NCI-H2227 (cell line): ENCODE measurements around the gene HMMR.
"Not testable (repeated sequence)": the region's sequence is repeated elsewhere in the genome, so short reads cannot be mapped to it uniquely, and the experiment has no call there.

Source experiments
- DNase-seq: peaks from one replicate; lab custom pipeline; 2025; ENCODE audit not compliant: unreplicated experiment; lab: John Stamatoyannopoulos, UW

HMMR gene, protein sequence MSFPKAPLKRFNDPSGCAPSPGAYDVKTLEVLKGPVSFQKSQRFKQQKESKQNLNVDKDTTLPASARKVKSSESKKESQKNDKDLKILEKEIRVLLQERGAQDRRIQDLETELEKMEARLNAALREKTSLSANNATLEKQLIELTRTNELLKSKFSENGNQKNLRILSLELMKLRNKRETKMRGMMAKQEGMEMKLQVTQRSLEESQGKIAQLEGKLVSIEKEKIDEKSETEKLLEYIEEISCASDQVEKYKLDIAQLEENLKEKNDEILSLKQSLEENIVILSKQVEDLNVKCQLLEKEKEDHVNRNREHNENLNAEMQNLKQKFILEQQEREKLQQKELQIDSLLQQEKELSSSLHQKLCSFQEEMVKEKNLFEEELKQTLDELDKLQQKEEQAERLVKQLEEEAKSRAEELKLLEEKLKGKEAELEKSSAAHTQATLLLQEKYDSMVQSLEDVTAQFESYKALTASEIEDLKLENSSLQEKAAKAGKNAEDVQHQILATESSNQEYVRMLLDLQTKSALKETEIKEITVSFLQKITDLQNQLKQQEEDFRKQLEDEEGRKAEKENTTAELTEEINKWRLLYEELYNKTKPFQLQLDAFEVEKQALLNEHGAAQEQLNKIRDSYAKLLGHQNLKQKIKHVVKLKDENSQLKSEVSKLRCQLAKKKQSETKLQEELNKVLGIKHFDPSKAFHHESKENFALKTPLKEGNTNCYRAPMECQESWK

DNA sequence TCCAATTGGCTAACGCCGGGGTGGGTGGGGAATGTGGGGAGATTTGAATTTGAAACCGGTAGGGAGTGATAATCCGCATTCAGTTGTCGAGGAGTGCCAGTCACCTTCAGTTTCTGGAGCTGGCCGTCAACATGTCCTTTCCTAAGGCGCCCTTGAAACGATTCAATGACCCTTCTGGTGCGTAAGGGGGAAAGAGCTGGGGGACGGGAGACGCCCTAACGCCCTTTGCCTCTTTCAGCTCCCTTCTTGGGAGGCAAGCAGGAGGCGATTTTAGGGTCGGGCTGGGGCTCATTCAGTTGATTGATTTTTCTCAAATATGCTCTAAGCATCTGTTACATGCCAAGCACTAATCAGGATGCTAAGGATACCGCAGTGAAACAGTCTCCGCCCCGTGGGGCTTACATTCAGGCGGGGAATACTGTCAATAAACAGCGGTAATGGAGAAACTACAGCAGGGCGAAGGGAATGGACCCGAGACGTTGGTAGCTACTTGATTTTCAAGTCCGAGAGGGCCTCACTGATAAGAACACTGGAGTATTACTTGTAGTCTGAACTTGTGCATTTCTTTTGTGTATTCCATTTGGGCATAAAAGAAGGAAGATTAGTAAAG is at the start of gene HMMR:
Gene HMMR, plus strand, starts transcription at position 71 of the 610 bp plus-strand sequence. Its CDS starts 61 bp downstream, at position 132.
- peak; percentile 60 for DNase-seq

DNA sequence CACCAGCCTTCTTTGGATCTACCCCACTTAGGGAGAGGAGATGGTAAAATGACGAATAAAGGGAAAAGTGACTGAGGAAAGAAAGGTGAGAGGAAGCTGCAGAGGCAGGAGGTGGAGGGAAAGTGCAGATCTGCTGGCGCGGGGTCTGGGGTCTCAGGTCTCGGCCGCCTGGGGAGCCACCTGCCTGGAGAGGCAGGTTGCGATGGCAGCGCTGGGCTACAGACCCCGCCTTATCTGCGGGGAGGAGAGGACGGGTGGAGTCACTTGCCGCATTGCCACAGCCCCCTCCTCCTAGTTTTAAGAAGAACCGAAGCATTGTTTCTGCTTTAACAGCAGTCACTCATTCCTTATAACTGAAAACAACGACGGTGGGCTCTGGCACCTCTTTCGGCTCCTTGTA is 44.8 kb upstream of the HMMR start:
- DNase-seq, result peak; percentile 18

DNA sequence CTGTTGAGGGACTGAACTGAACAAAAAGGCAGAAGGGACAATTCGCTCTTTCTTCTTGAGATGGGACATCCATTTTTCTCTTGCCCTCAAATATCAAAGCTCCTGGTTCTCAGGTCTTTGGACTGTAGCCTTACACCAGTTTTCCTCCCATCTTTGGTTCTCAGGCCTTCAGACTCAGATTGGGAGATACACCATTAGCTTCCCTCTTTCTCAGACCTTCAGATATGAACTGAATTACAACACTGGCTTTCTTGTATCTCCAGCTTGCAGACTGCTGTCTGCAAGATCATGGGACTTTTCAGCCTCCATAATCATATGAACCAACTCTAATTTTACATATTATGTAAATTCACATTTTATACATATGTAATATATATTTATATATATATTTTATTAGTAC is 35.6 kb upstream of the HMMR start:
- DNase-seq, result no peak

DNA sequence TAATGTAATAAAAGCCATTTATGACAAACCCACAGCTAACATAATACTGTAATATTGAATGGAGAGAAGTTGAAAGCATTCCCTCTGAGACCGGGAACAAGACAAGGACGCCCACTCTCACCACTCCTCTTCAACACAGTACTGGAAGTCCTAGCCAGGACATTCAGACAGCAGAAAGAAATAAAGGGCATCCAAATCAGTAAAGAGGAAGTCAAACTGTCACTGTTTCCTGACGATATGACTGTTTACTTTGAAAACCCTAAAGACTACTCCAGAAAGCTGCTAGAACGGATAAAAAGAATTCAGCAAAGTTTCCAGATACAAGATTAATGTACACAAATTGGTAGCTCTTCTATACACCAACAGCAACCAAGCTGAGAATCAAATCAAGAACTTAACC is 34.3 kb upstream of the HMMR start:
- not testable (repeated sequence) for DNase-seq

DNA sequence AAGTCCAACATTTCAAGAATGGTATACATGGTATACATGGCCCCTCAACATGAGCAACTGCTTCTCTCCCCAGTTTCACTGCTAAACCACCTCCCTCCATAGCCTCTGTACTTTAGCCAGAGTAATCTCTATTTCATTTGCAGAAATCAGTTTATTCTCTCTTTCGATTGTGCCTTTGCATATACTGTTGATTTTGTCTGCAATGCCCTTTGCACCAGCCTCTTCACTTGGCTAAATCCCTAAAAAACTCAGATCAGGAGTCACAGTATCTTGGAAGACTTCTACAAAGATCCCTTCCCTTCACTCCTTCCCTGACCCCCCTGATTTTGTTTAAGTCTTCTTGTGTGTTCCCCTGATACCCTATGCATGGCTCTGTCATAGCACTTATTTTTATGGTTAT is 27.9 kb upstream of the HMMR start:
- DNase-seq, result no peak

DNA sequence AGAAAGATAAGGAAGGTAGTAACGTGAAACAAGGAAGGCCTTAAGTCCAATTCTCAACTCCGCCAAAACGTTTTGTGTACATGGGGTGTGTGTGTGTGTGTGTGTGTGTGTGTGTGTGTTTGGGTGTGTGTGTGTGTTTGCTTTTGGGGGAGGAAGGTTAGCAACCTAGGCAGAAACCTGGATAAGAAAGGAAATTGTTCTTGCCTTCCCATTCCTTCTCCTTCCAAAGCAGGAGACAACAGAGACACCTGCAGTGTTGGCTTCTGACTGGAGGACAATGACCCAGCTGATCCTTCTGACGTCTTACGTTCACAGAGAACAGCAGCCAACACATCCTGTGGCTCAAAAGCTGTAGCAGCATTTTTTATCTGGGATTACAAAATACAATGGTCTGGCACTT is 27.2 kb upstream of the HMMR start:
- no peak for DNase-seq

DNA sequence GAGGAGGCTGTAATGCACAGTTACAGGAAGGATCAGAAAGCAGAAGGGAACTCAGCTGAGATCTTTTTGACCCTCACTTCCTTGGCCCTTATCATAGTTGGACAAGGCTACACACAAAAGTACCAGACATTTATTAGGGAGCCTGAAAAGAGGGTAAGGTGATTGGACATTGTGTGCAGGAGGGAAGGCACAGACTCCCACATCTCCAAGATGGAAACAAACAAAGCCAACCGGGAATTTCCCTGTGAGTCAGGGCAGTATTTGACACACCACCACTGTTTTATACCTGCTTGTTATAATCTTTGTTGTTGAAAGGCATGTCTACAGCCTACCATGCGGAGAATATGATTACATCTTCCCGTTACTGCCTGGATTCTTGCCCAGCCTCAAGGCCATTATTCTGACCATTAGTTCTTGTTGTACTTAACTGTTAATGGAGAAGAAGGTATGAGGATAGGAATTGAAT is 26.0 kb upstream of the HMMR start:
- no peak for DNase-seq

DNA sequence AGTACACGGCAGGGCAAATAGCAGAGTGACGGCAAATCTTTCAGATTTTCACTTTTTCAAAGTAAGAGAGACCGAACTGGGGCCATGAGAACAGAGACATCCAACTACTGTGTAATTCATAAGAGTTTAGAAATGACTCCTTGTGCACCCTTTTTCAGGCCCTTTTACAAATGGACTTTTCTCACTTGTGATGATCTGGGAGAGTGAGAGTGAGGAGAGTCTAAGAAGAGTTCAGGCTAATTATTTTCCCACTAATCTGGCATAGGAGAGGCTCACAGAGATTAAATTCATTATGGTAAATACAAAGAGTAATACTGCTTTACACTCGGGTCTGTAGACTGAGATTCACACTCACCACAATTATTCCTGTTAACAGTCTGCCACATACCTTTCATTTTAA is 23.9 kb upstream of the HMMR start:
- no peak for DNase-seq

DNA sequence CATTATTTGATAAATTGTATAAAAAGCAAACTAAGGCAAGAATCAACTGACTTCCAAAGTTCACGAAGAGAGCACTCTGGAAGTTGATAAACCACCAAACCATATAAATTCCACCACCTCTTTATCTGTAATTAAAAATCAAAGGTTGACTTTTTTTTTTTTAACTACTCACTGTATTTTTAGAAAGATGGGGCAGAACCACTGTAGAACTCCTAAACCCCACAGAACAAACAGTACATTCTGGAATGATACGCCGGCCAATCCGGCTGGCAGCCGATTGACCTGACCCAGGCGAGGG is 23.5 kb upstream of the HMMR start:
- DNase-seq, result no peak

DNA sequence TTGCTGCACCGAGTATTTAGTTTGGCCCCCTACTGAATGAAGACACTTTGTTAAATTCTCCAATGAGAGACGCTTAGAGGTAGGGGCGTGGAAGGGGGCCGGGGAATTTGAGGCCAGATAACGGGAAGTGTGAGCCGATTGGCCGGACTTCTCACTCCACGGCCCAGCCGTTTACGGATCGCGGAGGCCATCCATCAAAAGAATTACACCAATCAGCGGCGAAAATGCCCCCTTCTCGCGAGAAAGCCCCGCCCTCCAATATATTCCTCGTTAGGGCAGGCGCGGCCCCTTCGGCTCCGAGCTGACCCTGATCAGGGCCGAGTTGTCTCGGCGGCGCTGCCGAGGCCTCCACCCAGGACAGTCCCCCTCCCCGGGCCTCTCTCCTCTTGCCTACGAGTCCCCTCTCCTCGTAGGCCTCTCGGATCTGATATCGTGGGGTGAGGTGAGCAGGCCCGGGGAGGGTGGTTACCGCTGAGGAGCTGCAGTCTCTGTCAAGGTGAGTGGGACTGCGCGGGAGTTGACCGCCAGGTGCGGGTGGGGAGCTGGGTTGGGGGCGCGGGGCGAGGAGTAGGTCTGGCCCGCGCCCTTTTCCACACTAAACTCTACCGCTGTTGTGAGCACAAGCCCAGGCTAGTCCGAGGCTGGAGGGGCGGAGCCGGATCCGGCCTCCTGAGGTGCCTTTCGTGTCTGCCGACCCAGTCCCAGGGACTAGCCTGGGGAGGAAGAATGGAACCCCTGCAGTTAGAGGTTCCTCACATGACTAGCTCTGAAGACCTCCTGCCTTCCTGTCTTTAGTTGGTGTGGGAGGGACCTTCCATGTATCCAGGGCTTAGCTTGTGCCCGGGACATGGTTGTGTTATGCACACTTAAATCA is 22.9 kb upstream of the HMMR start, which contains the start of gene CCNG1:
Gene CCNG1, plus strand, starts transcription at position 287 of the 874 bp plus-strand sequence. CDS start 1,662 bp downstream, outside the sequence.
- DNase-seq, result peak; percentile 96

DNA sequence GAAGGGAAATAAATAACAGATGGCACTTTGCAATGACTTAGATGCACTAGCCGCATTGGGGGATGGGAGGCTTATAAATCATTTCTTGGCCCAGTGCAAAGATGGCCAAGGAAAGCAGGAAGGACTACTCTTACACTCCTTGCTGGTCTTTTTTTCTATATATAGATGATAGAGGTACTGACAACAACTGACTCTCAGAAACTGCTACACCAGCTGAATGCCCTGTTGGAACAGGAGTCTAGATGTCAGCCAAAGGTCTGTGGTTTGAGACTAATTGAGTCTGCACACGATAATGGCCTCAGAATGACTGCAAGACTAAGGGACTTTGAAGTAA is 21.4 kb upstream of the HMMR start:
- peak; percentile 5 for DNase-seq

DNA sequence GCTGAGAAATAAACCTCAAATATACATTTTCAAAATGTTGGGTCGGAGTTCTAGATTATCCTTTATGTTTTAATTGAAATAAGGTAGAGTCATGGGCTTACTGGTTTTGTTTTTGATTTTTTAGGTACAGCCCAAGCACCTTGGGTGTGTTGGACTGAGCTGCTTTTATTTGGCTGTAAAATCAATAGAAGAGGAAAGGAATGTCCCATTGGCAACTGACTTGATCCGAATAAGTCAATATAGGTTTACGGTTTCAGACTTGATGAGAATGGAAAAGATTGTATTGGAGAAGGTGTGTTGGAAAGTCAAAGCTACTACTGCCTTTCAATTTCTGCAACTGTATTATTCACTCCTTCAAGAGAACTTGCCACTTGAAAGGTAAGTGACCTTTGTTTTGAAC is 19.5 kb upstream of the HMMR start:
- DNase-seq, result no peak

DNA sequence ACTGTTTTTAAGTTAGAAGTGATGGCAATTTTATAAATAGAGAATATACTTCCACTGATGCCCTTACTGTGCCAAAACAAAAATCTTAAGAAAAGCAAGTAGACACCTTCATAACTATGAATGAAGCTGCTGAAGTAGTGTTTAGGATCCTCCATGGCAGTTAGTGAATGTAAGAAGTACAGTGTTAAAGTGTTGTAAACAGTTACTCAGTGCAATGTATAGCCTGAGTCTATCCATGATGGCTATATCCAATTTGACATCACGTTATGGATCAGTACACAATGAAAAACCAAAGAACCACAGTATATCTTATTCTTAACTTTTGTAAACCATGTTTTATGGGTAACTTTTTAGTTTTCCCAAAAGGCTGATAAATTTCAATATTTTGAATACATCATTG is 15.9 kb upstream of the HMMR start:
- no peak for DNase-seq

DNA sequence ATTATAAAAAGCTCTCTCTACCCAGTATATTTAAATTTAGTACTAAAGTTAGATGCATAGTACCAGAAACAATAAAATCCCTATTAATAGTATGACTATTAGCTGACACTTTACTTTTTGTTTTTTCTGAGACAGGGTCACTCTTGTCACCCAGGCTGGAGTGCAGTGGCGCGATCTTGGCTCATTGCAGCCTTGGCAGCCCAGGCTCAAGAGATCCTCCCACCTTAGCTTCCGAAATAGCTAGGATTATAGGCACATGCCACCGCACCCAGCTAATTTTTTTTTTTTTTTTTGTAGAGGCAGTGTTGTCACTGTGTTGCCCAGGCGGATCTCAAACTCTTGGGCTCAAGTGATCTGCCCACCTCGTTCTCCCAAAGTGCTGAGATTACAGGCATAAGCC is 15.1 kb upstream of the HMMR start:
- DNase-seq, result no peak

DNA sequence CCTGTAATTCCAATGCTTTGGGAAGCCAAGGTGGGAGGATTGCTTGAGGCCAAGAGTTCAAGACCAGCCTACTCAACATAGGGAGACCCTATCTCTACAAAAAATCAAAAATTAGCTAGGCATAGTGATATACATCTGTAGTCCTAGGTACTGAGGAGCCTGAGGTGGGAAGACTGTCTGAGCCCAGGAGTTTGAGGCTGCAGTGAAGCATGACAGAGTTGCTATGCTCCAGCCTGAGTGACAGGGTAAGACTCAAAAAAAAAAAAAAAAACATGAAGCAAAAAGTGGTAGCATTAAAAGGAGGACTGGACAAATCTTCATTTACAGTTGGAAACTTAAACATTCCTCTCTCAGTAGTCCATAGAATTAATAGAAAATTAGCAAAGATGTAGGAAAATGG is 13.2 kb upstream of the HMMR start:
- DNase-seq, result no peak

DNA sequence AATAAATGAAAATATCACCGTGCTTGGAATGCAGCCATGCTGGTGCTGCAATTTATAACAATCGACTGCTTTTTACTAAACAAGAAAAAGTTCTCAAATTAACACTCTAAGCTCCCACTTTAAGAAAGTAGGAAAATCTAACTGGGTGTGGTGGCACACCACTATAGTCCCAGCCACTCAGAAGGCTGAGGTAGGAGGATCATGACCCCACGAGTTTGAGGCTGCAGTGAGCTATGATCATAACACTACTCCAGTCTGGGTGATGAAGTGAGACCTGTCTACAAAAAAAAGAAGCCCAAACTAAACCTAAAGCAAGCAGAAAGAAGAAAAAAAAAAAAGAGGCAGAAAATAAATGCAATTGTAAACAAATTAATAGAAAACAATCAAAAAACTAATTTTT is 12.6 kb upstream of the HMMR start:
- no peak for DNase-seq

DNA sequence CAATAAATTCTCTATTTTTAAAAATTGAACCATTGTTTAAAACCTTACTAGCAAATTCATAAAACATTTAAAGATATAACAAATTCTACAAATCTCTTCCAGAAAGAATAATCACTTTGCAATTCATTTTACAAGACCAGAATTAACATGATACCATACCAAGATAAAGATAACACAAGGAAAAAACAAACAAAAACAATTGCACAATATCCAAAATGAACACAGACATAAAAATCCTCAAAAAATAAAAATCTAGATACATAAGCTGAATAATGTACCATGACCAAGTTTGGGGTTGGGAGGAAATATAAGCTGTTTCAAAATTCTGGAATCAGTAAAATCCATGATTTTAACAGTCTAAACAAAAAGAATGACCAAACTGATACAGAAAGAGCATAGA is 11.9 kb upstream of the HMMR start:
- DNase-seq, result no peak

DNA sequence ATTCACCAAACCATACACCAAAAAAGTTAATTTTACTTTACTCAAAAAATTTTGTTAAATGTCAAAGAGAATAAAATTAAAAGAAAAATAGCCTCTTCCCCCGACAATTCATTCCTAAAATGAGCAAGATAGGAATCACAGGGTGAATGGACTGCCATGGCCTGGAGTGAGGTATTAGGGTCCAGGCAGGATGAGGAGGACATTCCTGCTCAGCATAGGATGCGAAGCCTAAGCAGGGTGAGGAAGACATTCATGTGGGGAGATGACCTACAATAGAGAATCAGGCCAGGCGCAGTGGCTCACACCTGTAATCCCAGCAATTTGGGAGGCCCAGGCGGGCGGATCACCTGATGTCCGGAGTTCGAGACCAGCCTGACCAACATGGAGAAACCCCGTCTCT is 8.9 kb upstream of the HMMR start:
- DNase-seq, result no peak

DNA sequence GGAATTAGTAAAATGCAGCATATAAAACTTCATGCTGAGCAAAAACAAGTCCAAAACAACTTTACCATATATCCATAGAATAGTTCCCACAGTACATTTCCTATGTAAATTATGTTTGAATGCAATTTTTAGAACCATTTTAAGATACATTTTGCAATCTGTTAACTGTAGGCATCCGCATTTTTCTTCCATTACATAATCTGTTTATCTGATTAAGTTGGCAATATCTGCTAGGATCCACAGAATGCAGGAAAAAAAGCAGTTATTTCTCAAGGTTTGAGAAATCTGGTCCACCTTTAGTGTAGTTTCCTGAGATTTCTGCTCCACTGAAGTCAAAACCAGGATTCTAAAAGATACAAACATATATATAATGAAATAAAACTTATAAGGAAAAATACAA is 6.7 kb upstream of the HMMR start:
- no peak for DNase-seq

DNA sequence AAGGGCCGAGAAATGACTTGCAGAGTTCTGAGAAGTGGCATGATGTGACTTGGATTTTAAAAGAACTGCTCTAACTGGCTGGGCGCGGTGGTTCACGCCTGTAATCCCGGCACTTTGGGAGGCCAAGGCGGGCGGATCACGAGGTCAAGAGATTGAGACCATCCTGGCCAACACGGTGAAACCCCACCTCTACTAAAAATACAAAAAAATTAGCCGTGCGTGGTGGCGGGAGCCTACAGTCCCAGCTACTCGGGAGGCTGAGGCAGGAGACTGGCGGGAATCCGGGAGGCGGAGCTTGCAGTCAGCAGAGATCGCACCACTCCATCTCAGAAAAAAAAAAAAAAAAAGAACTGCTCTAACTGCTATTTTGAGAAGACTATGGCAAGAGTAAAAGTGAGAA is 5.0 kb upstream of the HMMR start:
- DNase-seq, result not testable (repeated sequence)

DNA sequence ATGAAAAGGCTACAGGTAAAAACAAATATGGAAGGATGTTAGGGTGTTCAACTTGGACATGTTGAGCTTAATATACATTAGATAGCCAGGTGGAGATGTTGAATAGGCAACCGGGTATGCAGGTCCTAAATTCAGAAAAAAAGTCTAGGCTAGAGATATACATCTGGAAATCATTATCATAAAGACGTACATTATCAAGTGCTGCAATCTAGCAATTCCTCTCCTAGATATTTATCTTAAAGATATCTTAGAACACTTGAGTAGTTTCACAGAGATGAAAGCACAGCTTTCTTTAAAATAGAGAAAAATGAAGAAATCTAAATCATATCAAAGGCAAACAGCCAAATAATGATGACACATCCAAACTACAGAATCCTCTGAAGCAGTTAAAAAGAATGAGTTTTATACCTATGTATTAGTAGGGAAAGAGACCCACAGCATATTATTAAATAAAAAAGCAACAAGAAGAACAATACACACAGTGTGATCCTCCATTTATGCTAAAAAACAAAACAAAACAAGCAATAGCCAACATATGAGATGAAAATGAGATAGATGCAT is 4.3 kb upstream of the HMMR start:
- no peak for DNase-seq
